CD14-positive monocyte (primary cell): ENCODE results near the gene DEFB129. TPM values are rescaled to one million over a fixed set of nuclear protein-coding genes. Genes with fewer than 3 reads are reported as not detected.

Source experiments
- DNase-seq, 3 donors: peaks; one replicate each; pipeline ENCODE4 v3.0.0-alpha.2; 2011 to 2022
- H2AFZ ChIP-seq: 2 replicates; pipeline ENCODE4 v1.6.0; 2012; ENCODE audit warnings: mild to moderate bottlenecking, low read depth, low read length, inconsistent platforms; ENCODE audit not compliant: insufficient read depth, poor library complexity, severe bottlenecking
- H3K27ac ChIP-seq, 2 donors: 1 replicate in 1 of 2; 2 replicates in 1 of 2; pipeline ENCODE4 v1.5.1; 2012 to 2013; ENCODE audit warnings: low read length in 2 of 2, control low read depth in 1 of 2, inconsistent platforms in 1 of 2, low read depth in 1 of 2, mild to moderate bottlenecking in 1 of 2
- H3K27me3 ChIP-seq, 2 donors: one replicate each; pipeline versions ENCODE4 v1.6.0 to v1.6.1; 2011 to 2013; ENCODE audit warnings: low read length in 2 of 2; ENCODE audit not compliant: control insufficient read depth in 2 of 2, insufficient read depth in 2 of 2
- H3K36me3 ChIP-seq, 2 donors: replicated peaks in 1 of 2; 1 replicate in 1 of 2; 2 replicates in 1 of 2; pipeline versions ENCODE4 v1.5.1 to v1.6.1; 2012 to 2013; ENCODE audit warnings: low read length in 2 of 2, control low read depth in 1 of 2, inconsistent platforms in 1 of 2, mild to moderate bottlenecking in 1 of 2; ENCODE audit not compliant: insufficient read depth in 2 of 2, control insufficient read depth in 1 of 2
- H3K4me1 ChIP-seq, 2 donors: 1 replicate in 1 of 2; 2 replicates in 1 of 2; pipeline versions ENCODE4 v1.5.1 to v1.6.1; 2012 to 2013; ENCODE audit warnings: low read length in 2 of 2, control low read depth in 1 of 2, inconsistent platforms in 1 of 2, mild to moderate bottlenecking in 1 of 2, moderate library complexity in 1 of 2; ENCODE audit not compliant: insufficient read depth in 2 of 2, control insufficient read depth in 1 of 2
- H3K4me2 ChIP-seq: replicated peaks from 2 replicates; pipeline ENCODE3; 2012; ENCODE audit warnings: low read length, moderate library complexity, mild to moderate bottlenecking; ENCODE audit not compliant: poor library complexity, severe bottlenecking; ENCODE audit errors: extremely low read depth
- H3K4me3 ChIP-seq, 3 experiments: fragments of 200-600 bp in 1 of 3; sonication (generic) in 1 of 3; replicated peaks in 1 of 3; 1 replicate in 2 of 3; 2 replicates in 1 of 3; pipeline ENCODE4 v1.5.1; 2011 to 2013; ENCODE audit warnings: low read length in 3 of 3, mild to moderate bottlenecking in 3 of 3, control low read depth in 2 of 3, low read depth in 2 of 3, inconsistent platforms in 1 of 3, moderate library complexity in 1 of 3
- H3K79me2 ChIP-seq: 2 replicates; pipeline ENCODE4 v1.6.0; 2012; ENCODE audit warnings: mild to moderate bottlenecking, control low read depth, inconsistent platforms, low read length, moderate library complexity; ENCODE audit not compliant: insufficient read depth
- H3K9ac ChIP-seq: 2 replicates; pipeline ENCODE4 v1.6.0; 2017; ENCODE audit warnings: low read length, mild to moderate bottlenecking; ENCODE audit not compliant: insufficient read depth, poor library complexity, severe bottlenecking
- H3K9me3 ChIP-seq, 2 donors: replicated peaks in 1 of 2; 1 replicate in 1 of 2; 2 replicates in 1 of 2; pipeline versions ENCODE4 v1.5.1 to v1.6.1; 2012 to 2013; ENCODE audit warnings: low read length in 2 of 2, control low read depth in 1 of 2; ENCODE audit not compliant: control insufficient read depth in 1 of 2, insufficient read depth in 1 of 2
- H4K20me1 ChIP-seq: 2 replicates; pipeline ENCODE4 v1.6.0; 2012; ENCODE audit warnings: mild to moderate bottlenecking, low read length, control low read depth, moderate library complexity; ENCODE audit not compliant: insufficient read depth
- H3K27ac Mint-ChIP-seq, 7 donors: one replicate each; pipeline ENCODE4 v1.8.0; 2020; ENCODE audit warnings: mild to moderate bottlenecking in 7 of 7, mixed read lengths in 7 of 7, moderate library complexity in 6 of 7, inconsistent platforms in 2 of 7
- H3K27me3 Mint-ChIP-seq, 3 donors: one replicate each; pipeline ENCODE4 v1.8.0; 2021 to 2022; ENCODE audit warnings: low read depth in 3 of 3, mild to moderate bottlenecking in 3 of 3, mixed read lengths in 3 of 3, moderate library complexity in 3 of 3, inconsistent platforms in 1 of 3
- H3K36me3 Mint-ChIP-seq, 2 donors: one replicate each; pipeline ENCODE4 v1.8.0; 2020; ENCODE audit warnings: mixed read lengths in 2 of 2, inconsistent platforms in 1 of 2, mild to moderate bottlenecking in 1 of 2
- H3K4me1 Mint-ChIP-seq: one replicate; pipeline ENCODE4 v1.8.0; 2020; ENCODE audit warnings: mild to moderate bottlenecking, mixed read lengths
- H3K4me3 Mint-ChIP-seq, 2 donors: one replicate each; pipeline ENCODE4 v1.8.0; 2020; ENCODE audit warnings: mild to moderate bottlenecking in 2 of 2, mixed read lengths in 2 of 2, moderate library complexity in 1 of 2
- H3K9me3 Mint-ChIP-seq, 7 donors: one replicate each; pipeline ENCODE4 v1.8.0; 2020 to 2022; ENCODE audit warnings: mixed read lengths in 7 of 7, mild to moderate bottlenecking in 6 of 7, moderate library complexity in 6 of 7, inconsistent platforms in 2 of 7
- CTCF ChIP-seq: fragments of 200-600 bp; IDR thresholded peaks from one replicate; pipeline ENCODE4 v1.8.0; 2022; ENCODE audit warnings: antibody characterized with exemption, mild to moderate bottlenecking
- WGBS: methylation state at CpG from one replicate; pipeline ENCODE4 v1.1.5; 2013; ENCODE audit warnings: missing lambda C conversion rate; ENCODE audit not compliant: insufficient coverage; 5-methylcytosine and 5-hydroxymethylcytosine counted together
- intact Hi-C, 2 donors: fragments of 100-400 bp; cut with micrococcal nuclease; formaldehyde crosslinking; loops; one replicate each; pipeline versions ENCODE4 v1.15.0 to v1.15.1; 2023
- polyA plus RNA-seq, 3 donors: library from polyadenylated mRNA; depleted of rRNA in 1 of 3; unstranded in 2 of 3; stranded (reverse) in 1 of 3; fragments of 300-500 nt in 2 of 3; fragments of >200 nt in 1 of 3; fragmentation: Illumina TruSeq in 2 of 3; gene quantifications; 1 replicate in 2 of 3; 2 replicates in 1 of 3; pipeline ENCODE4 v1.2.3, GENCODE V29; 2012 to 2021

The DEFB129 gene
- polyA plus RNA-seq, 3 donors = not detected

GRCh38 chr20:227439-228105 is 514 bp downstream of the DEFB129 start:
- peaks cover 0 to 3% (median 0%) of the 10 kb centered on the region in 3 donors for H3K27me3 Mint-ChIP-seq
- Histone ChIP-seq H3K4me3 (peak overlapping the region in 1 of 3 experiments; percentile 21), H3K4me2 (peak overlapping the region; percentile 23), H3K27me3 (peaks cover 0 to 2% of the 10 kb centered on the region in 2 donors), H3K9me3 (no peaks in the 10 kb centered on the region), H3K79me2 (no peaks in the 10 kb centered on the region), H2AFZ (peak overlapping the region; percentile 79), H4K20me1 (no peaks in the 10 kb centered on the region), H3K4me1 (peaks cover 13 to 15% of the 10 kb centered on the region in 2 donors), H3K36me3 (no peaks in the 10 kb centered on the region), H3K9ac (peak overlapping the region; percentile 22), H3K27ac (peak overlapping the region in 1 of 2 donors; percentile 82)
- intact Hi-C loops = no loop called here
- WGBS = no CpG with 5 or more reads among the region's 3 CpGs
- H3K4me3 Mint-ChIP-seq = no peak overlapping the region
- peaks cover 0 to 5% (median 0%) of the 10 kb centered on the region in 7 donors for H3K9me3 Mint-ChIP-seq
- H3K27ac Mint-ChIP-seq = peak overlapping the region in 6 of 7 donors; percentile 36 to 89 (median 73)
- peaks cover 16% of the 10 kb centered on the region for H3K4me1 Mint-ChIP-seq
- DNase-seq = peak; percentile 25 to 58 (median 38)
- no peak for TF ChIP-seq CTCF
- H3K36me3 Mint-ChIP-seq = no peaks in the 10 kb centered on the region

- H3K27ac Mint-ChIP-seq = no peak overlapping the region
These were observed 8.8 kb downstream of the DEFB129 start for GRCh38 chr20:235891-236290.

More at GRCh38 chr20:235891-236290, 8.8 kb downstream of the DEFB129 start:
- H3K4me1 ChIP-seq = peaks cover 11 to 20% of the 10 kb centered on the region in 2 donors
- no peaks in the 10 kb centered on the region for H3K27me3 ChIP-seq
- H2AFZ ChIP-seq = no peak overlapping the region
- no peak overlapping the region for H3K4me2 ChIP-seq
- no peak overlapping the region for H3K9ac ChIP-seq
- peaks cover 18% of the 10 kb centered on the region for H3K4me1 Mint-ChIP-seq
- H3K4me3 ChIP-seq = no peak overlapping the region
- H3K79me2 ChIP-seq = no peaks in the 10 kb centered on the region
- H3K36me3 Mint-ChIP-seq = no peaks in the 10 kb centered on the region
- H3K27me3 Mint-ChIP-seq = peaks cover 0 to 2% (median 1%) of the 10 kb centered on the region in 3 donors
- 100% methylated on average over 1 of the region's 1 CpG for WGBS
- H3K9me3 ChIP-seq = no peaks in the 10 kb centered on the region
- TF ChIP-seq CTCF = no peak
- DNase-seq = no peak
- intact Hi-C loops = no loop called here
- H3K27ac ChIP-seq = no peak overlapping the region
- H3K9me3 Mint-ChIP-seq = no peaks in the 10 kb centered on the region
- no peaks in the 10 kb centered on the region for H4K20me1 ChIP-seq
- no peak overlapping the region for H3K4me3 Mint-ChIP-seq
- H3K36me3 ChIP-seq = no peaks in the 10 kb centered on the region
